ENCODE results near the gene TCF12.

Gene TCF12

GRCh38 chr15:57301307-57301706, 382.9 kb downstream of the TCF12 start:
- no peak for DNase-seq (ENCODE audit: low read depth, low spot score)
- POLR2A ChIA-PET: no interaction called here
- CTCF ChIA-PET: interaction anchor here (1.8 kb wide), 1 partner anchor 155 kb away, joined by 10 read pairs; no protein-coding TSS in a partner anchor
- no peak overlapping the region for H3K4me3 ChIP-seq (ENCODE audit: low read depth, low read length)
- no peak for TF ChIP-seq CTCF (IDR thresholded peaks at IDR 0.05; ENCODE audit: insufficient read depth, low read length, missing control alignments)

DNA sequence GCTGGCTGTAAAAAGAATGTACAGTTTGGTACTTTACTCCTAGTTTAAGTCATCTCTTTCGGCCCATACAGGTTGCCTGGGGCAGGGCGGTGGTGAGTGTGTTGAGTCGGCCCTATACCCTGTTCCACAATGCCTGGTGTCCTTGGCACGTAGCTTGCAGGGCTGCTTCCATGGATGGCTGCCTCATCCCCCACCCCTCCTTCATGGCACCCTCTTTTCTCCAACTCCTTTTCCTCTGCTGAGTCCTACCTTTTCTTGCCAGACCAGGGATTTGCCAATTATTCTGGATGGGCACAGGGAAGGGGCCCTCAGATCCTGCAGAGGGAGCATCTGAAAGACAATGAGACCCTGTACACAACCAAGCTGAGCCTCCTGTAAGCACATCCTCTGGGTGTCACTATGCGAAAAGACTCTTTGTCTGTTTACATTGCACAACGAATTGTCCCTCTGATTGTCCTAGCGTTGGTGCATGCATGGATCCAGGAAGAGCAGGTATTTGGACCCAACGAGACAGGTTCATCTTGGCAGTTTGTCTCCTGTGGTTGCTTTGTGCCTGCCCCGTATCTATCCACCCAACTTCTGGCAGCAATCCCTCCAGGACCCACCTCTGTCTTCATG, 384.3 kb downstream of the TCF12 start:
- no peak for TF ChIP-seq CTCF (IDR thresholded peaks at IDR 0.05; ENCODE audit: insufficient read depth, low read length, missing control alignments)
- ChIA-PET CTCF (interaction anchor here (0.7 to 1.8 kb wide), 4 partner anchors 89 to 812 kb away, joined by 3 to 6 read pairs (median 3); no protein-coding TSS in a partner anchor), POLR2A (no interaction called here)
- H3K4me3 ChIP-seq (ENCODE audit: low read depth, low read length): no peak overlapping the region
- no peak for DNase-seq (ENCODE audit: low read depth, low spot score)

DNA sequence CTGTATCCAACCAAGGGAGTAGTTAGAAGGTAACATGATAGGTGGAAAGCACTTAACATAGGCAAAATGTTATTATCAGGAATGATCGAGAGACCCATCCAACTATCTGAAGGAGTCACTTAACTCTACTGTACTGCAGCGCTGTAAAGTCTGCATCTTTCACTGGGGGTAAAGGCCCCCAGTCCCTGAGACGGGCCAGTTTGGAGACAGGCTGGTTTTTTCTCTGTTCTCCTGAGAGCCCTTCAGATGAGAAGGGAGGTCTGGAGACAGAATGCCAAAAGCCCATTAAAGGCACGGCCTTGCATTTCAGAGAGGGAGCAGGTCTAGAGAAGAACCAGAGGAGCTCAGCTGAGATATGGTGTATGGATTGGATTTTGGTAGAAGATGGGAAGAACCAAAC, 386.6 kb downstream of the TCF12 start:
- ChIA-PET POLR2A (no interaction called here), CTCF (interaction anchor here (0.6 to 4.7 kb wide), 10 partner anchors 9 to 813 kb away, joined by 3 to 172 read pairs (median 14); no protein-coding TSS in a partner anchor)
- H3K4me3 ChIP-seq (ENCODE audit: low read depth, low read length): no peak overlapping the region
- TF ChIP-seq CTCF (IDR thresholded peaks at IDR 0.05; ENCODE audit: insufficient read depth, low read length, missing control alignments): no peak
- no peak for DNase-seq (ENCODE audit: low read depth, low spot score)

GRCh38 chr15:57306161-57306943, 387.9 kb downstream of the TCF12 start:
- H3K4me3 ChIP-seq (ENCODE audit: low read depth, low read length): peak overlapping the region; percentile 58
- TF ChIP-seq CTCF (IDR thresholded peaks at IDR 0.05; ENCODE audit: insufficient read depth, low read length, missing control alignments): peak; percentile 91
- CTCF ChIA-PET: interaction anchor here (0.6 to 4.7 kb wide), 61 partner anchors 9 to 818 kb away, joined by 3 to 172 read pairs (median 5); no protein-coding TSS in a partner anchor
- no peak for DNase-seq (ENCODE audit: low read depth, low spot score)
- POLR2A ChIA-PET: no interaction called here

GRCh38 chr15:57306944-57307411, 388.5 kb downstream of the TCF12 start:
- ChIA-PET POLR2A (no interaction called here), CTCF (interaction anchor here (0.6 to 4.7 kb wide), 45 partner anchors 8 to 819 kb away, joined by 3 to 172 read pairs (median 6); no protein-coding TSS in a partner anchor)
- TF ChIP-seq CTCF (IDR thresholded peaks at IDR 0.05; ENCODE audit: insufficient read depth, low read length, missing control alignments): no peak

More at GRCh38 chr15:57306944-57307411, 388.5 kb downstream of the TCF12 start:
- peak overlapping the region; percentile 58 for H3K4me3 ChIP-seq (ENCODE audit: low read depth, low read length)
- DNase-seq (ENCODE audit: low read depth, low spot score): no peak
